SHP77 treated with DMSO at 0.1 percent for 48 hours (cell line): ENCODE measurements around the gene RAD9A.

Experiments
- DNase-seq: peaks from one replicate; lab custom pipeline; 2025; lab: John Stamatoyannopoulos, UW

RAD9A gene

GRCh38 chr11:67428052-67429001 lies 36.5 kb downstream of the RAD9A start, which contains the start of gene RPS6KB2:
Gene RPS6KB2 (plus strand): TSS chr11:67428494. CDS start chr11:67428546, 52 bp downstream.
- DNase-seq, result peak; percentile 97

- no peak for DNase-seq
Measured at GRCh38 chr11:67429038-67429668, 37.4 kb downstream of the RAD9A start.

GRCh38 chr11:67429722-67430121 lies 37.9 kb downstream of the RAD9A start:
- no peak for DNase-seq

- DNase-seq, result no peak
Measured at GRCh38 chr11:67431346-67432249, 39.8 kb downstream of the RAD9A start.

- DNase-seq, result no peak
Measured at GRCh38 chr11:67432655-67433349, 41.0 kb downstream of the RAD9A start.

- no peak for DNase-seq
Measured at GRCh38 chr11:67433536-67434394, 42.0 kb downstream of the RAD9A start.

GRCh38 chr11:67434395-67434881 lies 42.7 kb downstream of the RAD9A start:
- DNase-seq, result no peak

- no peak for DNase-seq
Measured at GRCh38 chr11:67435031-67435726, 43.4 kb downstream of the RAD9A start.

- DNase-seq, result no peak
Measured at GRCh38 chr11:67435727-67436458, 44.1 kb downstream of the RAD9A start.

GRCh38 chr11:67436459-67437081 lies 44.8 kb downstream of the RAD9A start:
- no peak for DNase-seq

GRCh38 chr11:67437082-67437808 lies 45.5 kb downstream of the RAD9A start, which contains the start of gene PTPRCAP:
Gene PTPRCAP (minus strand): TSS chr11:67437682. CDS start chr11:67437619, 63 bp downstream.
- no peak for DNase-seq

GRCh38 chr11:67437809-67438157 lies 46.0 kb downstream of the RAD9A start:
- no peak for DNase-seq

GRCh38 chr11:67438158-67438902 lies 46.5 kb downstream of the RAD9A start:
- no peak for DNase-seq

- DNase-seq, result no peak
Measured at GRCh38 chr11:67439321-67440228, 47.8 kb downstream of the RAD9A start.

GRCh38 chr11:67440229-67441097 lies 48.7 kb downstream of the RAD9A start:
- no peak for DNase-seq
